ENCODE measurements around the gene STOML2. TPM values are rescaled to one million over a fixed set of nuclear protein-coding genes. Genes with fewer than 3 reads are reported as not detected.

Gene STOML2
- total and polyA plus RNA-seq, 4 experiments from 2014 or later = 42.9 to 140 (median 68.9) TPM

- H3K27ac ChIP-seq (ENCODE audit: low read depth, low read length) = no peak overlapping the region
- intact Hi-C loops (cut with micrococcal nuclease) = no loop called here
These were observed 5.5 kb upstream of the STOML2 start for GRCh38 chr9:35108461-35108860.

GRCh38 chr9:35107297-35108290, 4.7 kb upstream of the STOML2 start:
- H3K36me3 ChIP-seq (ENCODE audit: insufficient read depth, low read length) = peaks cover 18% of the 10 kb centered on the region
- H3K27me3 Mint-ChIP-seq = no peaks in the 10 kb centered on the region
- H3K27ac Mint-ChIP-seq = no peak overlapping the region
- H3K4me1 ChIP-seq (ENCODE audit: insufficient read depth, low read length) = peaks cover 33% of the 10 kb centered on the region
- peaks cover 30 to 41% (median 35%) of the 10 kb centered on the region in 4 donors for H3K4me1 Mint-ChIP-seq
- POLR2A ChIA-PET (ENCODE audit: partially characterized antibody) = no interaction called here
- peaks cover 12 to 22% of the 10 kb centered on the region in 2 donors for H3K36me3 Mint-ChIP-seq
- CTCF ChIA-PET (ENCODE audit: partially characterized antibody) = interaction anchor here (1.2 to 1.6 kb wide), 3 partner anchors 8 to 11 kb away, joined by 5 to 7 read pairs (median 5); partner anchors contain the start of genes ATOSB and PIGO
- H3K4me3 ChIP-seq (ENCODE audit: low read length in 2 of 2) = no peak overlapping the region
- H3K27ac ChIP-seq (ENCODE audit: low read depth, low read length) = no peak overlapping the region
- peaks cover 0 to 3% (median 0%) of the 10 kb centered on the region in 8 donors for H3K9me3 Mint-ChIP-seq
- no peak for DNase-seq
- H3K4me3 Mint-ChIP-seq = no peak overlapping the region
- no peaks in the 10 kb centered on the region for H3K9me3 ChIP-seq (ENCODE audit: control insufficient read depth in 1 of 2, low read length in 2 of 2)
- no peaks in the 10 kb centered on the region for H3K27me3 ChIP-seq (ENCODE audit: insufficient read depth, low read length)
- intact Hi-C loops (cut with micrococcal nuclease) = no loop called here

More at GRCh38 chr9:35108461-35108860, 5.5 kb upstream of the STOML2 start:
- peaks cover 8 to 15% of the 10 kb centered on the region in 2 donors for H3K36me3 Mint-ChIP-seq
- ChIA-PET CTCF (ENCODE audit: partially characterized antibody) (interaction anchor here (1.2 to 1.7 kb wide), 2 partner anchors 8 to 29 kb away, joined by 5 to 7 read pairs; partner anchors contain the start of gene FANCG), POLR2A (ENCODE audit: partially characterized antibody) (no interaction called here)
- DNase-seq = no peak
- no peak overlapping the region for H3K4me3 Mint-ChIP-seq
- peak overlapping the region in 1 of 7 donors; percentile 18 for H3K27ac Mint-ChIP-seq
- Histone ChIP-seq H3K9me3 (ENCODE audit: control insufficient read depth in 1 of 2, low read length in 2 of 2) (no peaks in the 10 kb centered on the region), H3K4me1 (ENCODE audit: insufficient read depth, low read length) (peaks cover 35% of the 10 kb centered on the region), H3K4me3 (ENCODE audit: low read length in 2 of 2) (no peak overlapping the region), H3K36me3 (ENCODE audit: insufficient read depth, low read length) (peaks cover 18% of the 10 kb centered on the region), H3K27me3 (ENCODE audit: insufficient read depth, low read length) (no peaks in the 10 kb centered on the region)
- no peaks in the 10 kb centered on the region for H3K27me3 Mint-ChIP-seq
- no peaks in the 10 kb centered on the region for H3K9me3 Mint-ChIP-seq
- H3K4me1 Mint-ChIP-seq = peaks cover 25 to 38% (median 30%) of the 10 kb centered on the region in 4 donors

- Histone ChIP-seq H3K27me3 (ENCODE audit: insufficient read depth, low read length) (no peaks in the 10 kb centered on the region), H3K4me3 (ENCODE audit: low read length in 2 of 2) (no peak overlapping the region), H3K36me3 (ENCODE audit: insufficient read depth, low read length) (peaks cover 18% of the 10 kb centered on the region), H3K4me1 (ENCODE audit: insufficient read depth, low read length) (peaks cover 36% of the 10 kb centered on the region), H3K9me3 (ENCODE audit: control insufficient read depth in 1 of 2, low read length in 2 of 2) (no peaks in the 10 kb centered on the region), H3K27ac (ENCODE audit: low read depth, low read length) (no peak overlapping the region)
- DNase-seq = no peak
- Mint-ChIP-seq H3K9me3 (peaks cover 0 to 3% (median 0%) of the 10 kb centered on the region in 8 donors), H3K27me3 (no peaks in the 10 kb centered on the region), H3K4me3 (no peak overlapping the region), H3K36me3 (peaks cover 12 to 24% of the 10 kb centered on the region in 2 donors), H3K27ac (peak overlapping the region in 2 of 7 donors; percentile 55 to 67), H3K4me1 (peaks cover 26 to 41% (median 34%) of the 10 kb centered on the region in 4 donors)
- POLR2A ChIA-PET (ENCODE audit: partially characterized antibody) = interaction anchor here (0.8 to 4.7 kb wide), 2 partner anchors 8 to 638 kb away, joined by 3 to 46 read pairs; partner anchors contain the start of gene ATOSB
- CTCF ChIA-PET (ENCODE audit: partially characterized antibody) = interaction anchor here (0.8 to 1.6 kb wide), 3 partner anchors 9 to 29 kb away, joined by 3 to 5 read pairs (median 5); partner anchors contain the start of genes ATOSB and PIGO
- intact Hi-C loops (cut with micrococcal nuclease) = no loop called here
These were observed 3.4 kb upstream of the STOML2 start for GRCh38 chr9:35106343-35106730.

- Mint-ChIP-seq H3K27me3 (no peaks in the 10 kb centered on the region), H3K4me3 (no peak overlapping the region), H3K4me1 (peaks cover 21 to 41% (median 32%) of the 10 kb centered on the region in 4 donors), H3K27ac (peak overlapping the region in 4 of 7 donors; percentile 50 to 67 (median 57)), H3K9me3 (peaks cover 0 to 3% (median 0%) of the 10 kb centered on the region in 8 donors), H3K36me3 (peaks cover 14 to 30% of the 10 kb centered on the region in 2 donors)
- H3K27ac ChIP-seq (ENCODE audit: low read depth, low read length) = no peak overlapping the region
- H3K27me3 ChIP-seq (ENCODE audit: insufficient read depth, low read length) = no peaks in the 10 kb centered on the region
- H3K4me1 ChIP-seq (ENCODE audit: insufficient read depth, low read length) = peaks cover 32% of the 10 kb centered on the region
- no peak overlapping the region for H3K4me3 ChIP-seq (ENCODE audit: low read length in 2 of 2)
- POLR2A ChIA-PET (ENCODE audit: partially characterized antibody) = interaction anchor here (0.8 to 4.7 kb wide), 2 partner anchors 9 to 639 kb away, joined by 3 to 46 read pairs; partner anchors contain the start of gene ATOSB
- CTCF ChIA-PET (ENCODE audit: partially characterized antibody) = interaction anchor here (0.5 to 1.6 kb wide), 5 partner anchors 8 to 170 kb away, joined by 3 to 5 read pairs (median 3); partner anchors contain the start of genes ATOSB and PIGO
- peaks cover 18% of the 10 kb centered on the region for H3K36me3 ChIP-seq (ENCODE audit: insufficient read depth, low read length)
- DNase-seq = no peak
- no peaks in the 10 kb centered on the region for H3K9me3 ChIP-seq (ENCODE audit: control insufficient read depth in 1 of 2, low read length in 2 of 2)
- intact Hi-C loops (cut with micrococcal nuclease) = no loop called here
These were observed 2.8 kb upstream of the STOML2 start for GRCh38 chr9:35105571-35106342.

- Mint-ChIP-seq H3K27ac (peak overlapping the region in 4 of 7 donors; percentile 19 to 82 (median 49)), H3K27me3 (no peaks in the 10 kb centered on the region), H3K36me3 (peaks cover 20 to 34% of the 10 kb centered on the region in 2 donors), H3K4me3 (no peak overlapping the region), H3K9me3 (peaks cover 0 to 3% (median 0%) of the 10 kb centered on the region in 8 donors), H3K4me1 (peaks cover 22 to 43% (median 31%) of the 10 kb centered on the region in 4 donors)
- Histone ChIP-seq H3K9me3 (ENCODE audit: control insufficient read depth in 1 of 2, low read length in 2 of 2) (no peaks in the 10 kb centered on the region), H3K36me3 (ENCODE audit: insufficient read depth, low read length) (peaks cover 22% of the 10 kb centered on the region), H3K27me3 (ENCODE audit: insufficient read depth, low read length) (no peaks in the 10 kb centered on the region), H3K4me1 (ENCODE audit: insufficient read depth, low read length) (peaks cover 26% of the 10 kb centered on the region), H3K4me3 (ENCODE audit: low read length in 2 of 2) (no peak overlapping the region), H3K27ac (ENCODE audit: low read depth, low read length) (no peak overlapping the region)
- no peak for DNase-seq
- intact Hi-C loops (cut with micrococcal nuclease) = no loop called here
- CTCF ChIA-PET (ENCODE audit: partially characterized antibody) = interaction anchor here (0.5 to 1.4 kb wide), 3 partner anchors 9 to 171 kb away, joined by 3 to 4 read pairs (median 3); no protein-coding TSS in a partner anchor
- POLR2A ChIA-PET (ENCODE audit: partially characterized antibody) = interaction anchor here (3.8 to 4.7 kb wide), 2 partner anchors 9 to 33 kb away, joined by 46 to 51 read pairs; partner anchors contain the start of genes ATOSB and VCP
These were observed 2.2 kb upstream of the STOML2 start for GRCh38 chr9:35105126-35105525.

GRCh38 chr9:35104586-35104985, 1.7 kb upstream of the STOML2 start:
- Histone ChIP-seq H3K4me1 (ENCODE audit: insufficient read depth, low read length) (peaks cover 23% of the 10 kb centered on the region), H3K36me3 (ENCODE audit: insufficient read depth, low read length) (peaks cover 28% of the 10 kb centered on the region), H3K27ac (ENCODE audit: low read depth, low read length) (no peak overlapping the region), H3K9me3 (ENCODE audit: control insufficient read depth in 1 of 2, low read length in 2 of 2) (no peaks in the 10 kb centered on the region), H3K27me3 (ENCODE audit: insufficient read depth, low read length) (no peaks in the 10 kb centered on the region), H3K4me3 (ENCODE audit: low read length in 2 of 2) (no peak overlapping the region)
- no peak for DNase-seq
- peaks cover 25 to 37% of the 10 kb centered on the region in 2 donors for H3K36me3 Mint-ChIP-seq
- ChIA-PET POLR2A (ENCODE audit: partially characterized antibody) (interaction anchor here (2.4 to 4.7 kb wide), 3 partner anchors 10 to 33 kb away, joined by 11 to 51 read pairs (median 46); partner anchors contain the start of genes ATOSB and VCP), CTCF (ENCODE audit: partially characterized antibody) (interaction anchor here (1.0 to 1.5 kb wide), 4 partner anchors 9 to 155 kb away, joined by 3 to 6 read pairs (median 4); no protein-coding TSS in a partner anchor)
- no peaks in the 10 kb centered on the region for H3K27me3 Mint-ChIP-seq
- intact Hi-C loops (cut with micrococcal nuclease) = no loop called here
- H3K27ac Mint-ChIP-seq = peak overlapping the region in 6 of 7 donors; percentile 37 to 99 (median 68)
- H3K4me1 Mint-ChIP-seq = peaks cover 20 to 44% (median 31%) of the 10 kb centered on the region in 4 donors
- H3K4me3 Mint-ChIP-seq = no peak overlapping the region
- peaks cover 0 to 3% (median 0%) of the 10 kb centered on the region in 8 donors for H3K9me3 Mint-ChIP-seq
